Activated CD4-positive, alpha-beta T cell treated with anti-CD3 and anti-CD28 coated beads, Interleukin-2, amount 50 U/mL, for 24 hours (primary cell): ENCODE results near the gene INSL4.

Source experiments
- DNase-seq, 2 donors: peaks; one replicate each; pipeline ENCODE4 v3.0.0-alpha.2; 2020; ENCODE audit warnings: low read depth in 1 of 2, low spot score in 1 of 2

Gene INSL4

DNA sequence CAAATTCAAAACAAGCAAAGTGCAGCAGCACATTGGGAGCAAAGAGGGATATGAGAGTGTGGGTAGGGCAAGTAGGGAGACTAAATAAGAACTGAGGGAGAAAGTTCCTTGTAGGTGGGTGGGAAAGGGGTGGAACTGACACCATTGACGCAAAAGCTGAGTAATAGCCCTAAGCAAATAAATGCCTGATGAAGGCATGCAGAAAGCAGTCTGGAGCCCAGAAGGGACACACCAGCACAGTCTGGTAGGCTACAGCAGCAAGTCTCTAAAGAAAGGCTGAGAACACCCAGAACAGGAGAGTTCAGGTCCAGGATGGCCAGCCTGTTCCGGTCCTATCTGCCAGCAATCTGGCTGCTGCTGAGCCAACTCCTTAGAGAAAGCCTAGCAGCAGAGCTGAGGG is at the start of gene INSL4:
INSL4 (plus strand) TSS at position 208 of the 400 bp plus-strand sequence; CDS start at position 313, 105 bp downstream.
- DNase-seq, result no peak

DNA sequence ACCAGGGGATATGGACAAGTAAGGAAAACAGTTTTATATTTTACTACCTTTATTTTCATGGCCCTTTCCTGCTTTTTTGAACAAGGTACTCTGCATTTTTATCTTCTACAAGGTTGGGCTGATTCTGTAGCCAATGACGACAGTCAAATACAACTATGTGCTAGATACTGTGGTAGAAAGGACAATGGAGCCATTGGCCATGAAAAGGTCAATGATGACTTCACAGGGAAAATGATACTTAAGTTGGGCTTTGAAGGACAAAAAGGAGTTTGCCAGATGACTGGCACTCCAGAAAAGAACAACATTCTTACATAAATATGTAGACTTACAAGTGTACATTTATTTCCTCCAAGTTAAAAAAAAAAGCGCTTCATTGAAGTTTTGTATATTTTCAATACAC is 46.4 kb upstream of the INSL4 start:
- no peak for DNase-seq

DNA sequence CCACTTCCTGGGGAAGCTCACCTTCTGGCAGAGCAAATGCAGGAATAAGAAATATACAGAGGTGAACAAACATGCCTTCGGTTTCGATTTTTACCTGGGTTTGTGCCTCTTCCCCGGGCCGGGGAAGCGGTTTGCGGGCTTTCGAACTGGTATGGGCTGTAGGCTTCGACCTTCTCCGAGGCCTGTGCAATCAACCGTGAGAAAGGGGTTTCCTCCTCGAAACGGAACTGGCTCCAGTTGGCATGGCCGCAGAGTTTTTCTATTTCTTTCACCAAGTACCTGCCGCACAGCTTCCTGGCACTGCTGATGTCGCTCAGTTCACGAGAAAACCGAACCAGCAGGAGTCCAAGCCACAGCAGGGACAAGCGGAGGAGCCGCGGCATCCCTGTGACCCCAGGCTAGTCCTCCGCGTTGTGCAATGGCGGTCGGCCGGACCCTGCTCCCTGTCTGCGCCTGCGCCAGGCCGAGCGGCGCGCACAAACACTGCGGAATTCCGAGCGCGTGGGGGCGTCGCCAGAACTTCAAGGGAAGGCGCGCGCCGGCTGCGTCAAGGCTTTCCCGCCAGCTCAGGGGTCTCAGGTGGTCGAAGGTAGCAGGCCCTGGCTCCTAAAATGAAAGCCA is 45.9 kb upstream of the INSL4 start, which contains the start of gene INSL6:
INSL6 (minus strand) TSS at position 420 of the 621 bp plus-strand sequence; CDS start at position 383, 37 bp downstream.
- DNase-seq, result no peak

DNA sequence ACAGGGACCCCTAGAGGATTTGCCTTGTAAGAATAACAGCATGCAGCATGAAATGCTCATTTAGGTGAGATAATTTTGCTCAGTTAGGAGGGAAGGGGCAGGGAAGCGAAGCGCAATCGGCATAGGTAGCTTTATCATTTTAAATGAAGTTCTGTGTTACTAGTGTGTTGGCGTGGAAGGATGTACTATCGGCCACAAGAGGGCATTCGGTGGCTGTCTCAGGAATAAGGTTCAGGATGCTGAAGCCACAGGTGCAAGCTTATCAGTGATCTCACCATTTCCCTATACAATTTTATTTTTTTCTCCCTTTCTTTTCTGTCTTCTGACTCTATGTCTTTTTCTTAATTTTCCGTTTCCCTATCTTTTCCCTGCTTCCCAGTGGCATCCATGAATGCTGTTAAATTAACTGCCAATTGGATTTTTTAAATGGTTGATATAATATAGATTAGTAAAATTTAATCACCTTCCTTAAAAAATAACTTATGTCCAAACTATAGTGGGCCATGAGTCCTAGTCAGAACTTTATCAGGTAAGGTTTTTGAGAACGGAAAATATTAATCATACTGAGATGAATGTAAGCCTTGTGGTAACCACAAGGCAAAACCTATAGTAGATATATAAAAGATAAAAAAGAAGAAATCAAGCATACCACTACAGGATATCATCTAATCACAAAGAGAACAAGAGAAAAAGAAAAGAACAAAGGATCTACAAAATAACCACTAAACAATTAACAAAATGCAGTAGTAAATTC is 44.6 kb upstream of the INSL4 start:
- peak; percentile 13 to 55 for DNase-seq

DNA sequence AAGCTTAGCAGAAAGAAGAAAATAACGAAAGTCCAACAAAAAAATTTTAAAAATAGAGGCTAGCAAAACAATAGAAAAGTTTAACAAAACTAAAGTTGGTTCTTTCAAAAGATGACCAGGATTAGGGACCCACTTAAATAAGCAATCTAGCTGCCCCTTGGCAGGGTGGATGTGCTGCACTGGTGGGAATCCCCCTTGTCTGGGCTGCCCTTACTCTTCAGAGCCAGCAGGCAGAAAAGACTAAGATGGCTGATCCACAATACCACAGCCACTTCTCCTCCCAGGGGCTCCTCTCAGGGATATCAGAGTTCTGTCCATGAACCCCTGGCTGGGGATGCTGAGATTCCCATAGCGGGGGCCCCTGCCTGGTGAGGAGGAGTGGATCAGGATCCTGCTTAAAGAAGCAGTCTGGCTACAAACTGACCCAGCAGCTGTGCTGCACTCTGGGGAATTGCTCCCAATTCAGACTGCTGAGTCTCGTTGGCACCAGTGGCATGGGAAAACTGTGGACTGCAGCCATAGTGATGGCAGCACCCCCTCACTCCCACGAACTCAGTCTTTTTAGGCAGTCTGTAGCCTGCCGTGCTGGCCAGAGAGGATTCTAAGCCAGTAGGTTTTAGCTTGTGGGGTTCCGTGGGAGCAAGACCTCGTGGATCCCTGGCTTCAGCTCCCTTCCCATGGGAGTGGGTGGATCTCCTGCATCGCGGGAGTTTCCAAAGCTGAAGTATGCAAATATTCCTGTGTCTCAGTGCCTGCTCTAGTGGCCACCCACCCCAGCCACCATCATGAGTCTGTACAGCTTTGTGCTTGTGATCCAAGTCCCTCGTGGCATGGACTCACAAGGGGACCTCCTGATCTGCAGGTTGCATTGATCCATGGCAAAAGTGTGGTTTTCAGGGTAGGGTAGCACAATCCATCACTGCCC is 42.9 kb upstream of the INSL4 start:
- DNase-seq, result no peak

DNA sequence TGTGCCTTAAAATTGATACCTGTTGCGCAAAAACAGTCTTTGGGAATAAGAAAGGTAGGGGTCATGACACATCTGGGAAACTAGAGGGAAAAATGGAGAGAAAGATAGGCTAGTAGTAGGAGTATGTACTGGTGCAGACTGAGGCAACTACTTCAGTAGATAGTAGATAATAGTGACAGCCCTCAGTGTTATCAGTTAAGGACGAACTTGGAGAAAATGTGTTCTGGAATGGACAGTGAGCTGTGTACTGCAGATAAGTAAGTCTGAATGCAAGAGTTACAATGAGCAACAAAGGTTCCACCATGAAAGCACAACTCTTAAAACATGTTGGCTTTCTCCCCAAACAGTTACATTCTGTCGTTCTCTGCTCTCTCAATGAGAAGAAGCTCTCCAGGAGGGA is 39.2 kb upstream of the INSL4 start:
- DNase-seq, result no peak

DNA sequence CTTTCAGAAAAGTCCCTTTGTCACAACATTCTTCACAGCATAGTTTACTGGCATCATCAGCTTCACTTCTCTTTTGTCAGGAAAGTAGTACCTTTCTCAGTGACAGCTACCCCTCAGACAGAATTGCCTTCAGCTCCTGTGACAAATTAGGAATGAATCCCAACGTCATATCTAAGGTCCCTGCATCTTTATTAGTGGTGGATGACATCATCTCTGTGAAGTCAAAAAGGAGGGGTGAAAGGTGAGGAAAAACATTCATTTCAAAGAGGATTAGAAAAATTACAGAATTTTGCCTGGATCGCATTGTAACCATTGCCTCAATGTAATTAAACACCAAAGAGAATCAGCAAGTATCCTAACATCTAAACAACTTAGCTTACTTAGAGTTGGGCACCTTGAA is 37.9 kb upstream of the INSL4 start:
- DNase-seq, result no peak

DNA sequence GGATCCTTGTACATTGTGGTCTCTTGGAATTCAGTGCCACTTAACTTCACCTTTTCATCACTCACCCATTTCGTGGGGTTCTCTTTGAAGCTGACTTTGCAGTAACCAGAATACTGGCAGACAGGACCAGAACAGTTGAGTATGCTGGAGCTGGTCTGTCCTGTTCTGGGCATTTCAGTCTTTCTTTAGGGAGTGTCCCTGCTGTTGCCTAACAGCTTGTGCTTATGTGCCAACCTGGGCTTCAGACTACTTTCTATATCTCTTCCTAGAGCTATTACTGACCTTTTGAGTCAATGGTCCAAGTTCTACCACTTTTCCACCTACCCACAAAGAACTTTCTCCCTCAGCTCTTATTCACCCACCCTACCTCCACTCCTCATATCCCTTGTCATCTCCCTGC is 35.8 kb upstream of the INSL4 start:
- DNase-seq, result no peak

DNA sequence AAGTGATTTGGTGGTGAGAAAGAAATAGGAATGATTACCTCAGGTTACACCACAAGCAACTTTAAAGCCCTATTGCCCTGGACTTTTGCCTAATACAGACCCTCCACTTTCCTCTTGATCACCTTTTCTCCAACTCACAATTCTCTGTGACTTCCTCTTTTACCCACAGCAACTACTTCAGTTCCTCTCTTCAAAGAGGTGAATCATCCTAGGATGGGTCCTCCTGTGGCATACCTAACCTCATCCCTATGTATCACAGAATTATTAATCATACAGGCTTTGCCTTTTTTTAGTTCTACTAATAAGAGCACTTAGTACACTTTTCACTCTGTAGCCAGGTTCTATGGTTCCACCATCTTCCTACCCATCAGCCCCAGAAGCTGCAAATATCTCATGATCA is 26.1 kb upstream of the INSL4 start:
- no peak for DNase-seq

DNA sequence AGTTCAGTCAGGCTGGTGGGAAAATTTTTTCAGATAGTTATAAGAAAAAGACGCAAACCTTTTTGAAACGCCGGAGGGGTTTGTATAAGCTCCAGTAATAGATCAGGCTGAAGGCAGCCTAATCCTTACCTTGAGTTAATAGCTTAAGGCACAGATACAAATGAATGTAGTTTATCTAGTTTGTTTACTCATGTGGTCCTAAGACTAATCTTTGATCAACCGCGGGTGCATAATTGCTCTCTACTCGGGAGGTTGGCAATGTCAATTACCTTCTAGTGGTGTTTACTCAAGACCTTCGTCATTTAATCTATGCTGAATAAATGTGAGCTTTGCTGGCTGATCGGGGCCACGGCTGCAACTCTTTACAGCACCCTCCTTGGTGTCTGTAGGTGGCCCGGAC is 665 bp upstream of the INSL4 start:
- no peak for DNase-seq

DNA sequence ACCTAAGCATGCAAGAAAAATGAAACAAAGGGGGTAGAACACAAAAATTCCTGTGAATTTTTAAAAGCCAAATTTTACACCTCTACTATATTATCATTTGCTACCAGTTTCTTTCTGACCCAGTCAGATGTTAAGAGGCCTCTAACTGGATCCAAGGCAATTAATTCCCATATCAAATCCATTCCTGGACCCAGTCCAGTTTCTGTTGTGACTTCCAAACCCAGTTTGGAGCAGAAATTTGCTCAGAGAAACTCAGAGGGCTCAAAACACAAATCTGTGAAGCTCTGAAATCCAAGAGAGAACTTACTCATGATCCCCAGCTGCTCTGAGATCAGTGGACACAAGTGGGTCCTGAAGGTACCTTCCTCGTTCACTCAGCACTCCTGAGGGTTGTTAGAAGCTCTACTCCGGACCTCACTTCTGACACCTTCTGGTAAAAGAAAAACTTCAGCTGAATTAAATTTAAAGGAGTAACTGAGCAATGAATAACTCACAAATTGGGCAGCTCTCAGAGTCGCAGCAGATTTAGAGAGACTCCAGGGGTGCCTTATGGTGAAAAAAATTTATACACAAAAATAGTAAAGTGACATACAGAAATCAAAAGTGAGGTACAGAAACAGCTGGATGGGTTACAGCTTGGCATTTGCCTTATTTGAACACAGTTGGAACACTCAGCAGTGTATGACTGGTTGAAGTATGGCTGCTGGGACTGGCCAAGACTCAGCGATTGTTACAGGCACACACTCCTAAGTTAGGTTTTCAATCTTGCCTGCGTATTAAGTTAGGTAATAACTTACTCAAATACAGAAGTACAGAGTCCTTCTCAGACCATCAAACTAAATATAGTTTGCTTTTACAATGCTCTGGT is 32.4 kb downstream of the INSL4 start:
- DNase-seq, result no peak

DNA sequence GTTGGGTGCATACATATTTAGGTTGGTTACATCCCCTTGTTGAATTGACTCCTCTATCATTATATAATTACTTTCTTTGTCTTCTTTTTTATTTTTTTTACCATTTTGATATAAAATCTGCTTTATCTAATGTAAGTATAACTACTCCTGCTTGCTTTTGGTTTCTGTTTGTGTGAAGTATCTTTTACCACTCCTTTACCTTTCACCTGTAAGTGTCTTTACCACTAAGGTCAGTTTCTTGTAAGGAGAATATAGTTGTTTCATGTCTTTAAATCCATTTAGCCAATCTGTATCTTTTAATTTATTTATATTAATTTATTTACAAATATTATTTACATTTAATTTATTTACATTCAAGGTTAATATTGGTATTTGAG is 33.0 kb downstream of the INSL4 start:
- no peak for DNase-seq

DNA sequence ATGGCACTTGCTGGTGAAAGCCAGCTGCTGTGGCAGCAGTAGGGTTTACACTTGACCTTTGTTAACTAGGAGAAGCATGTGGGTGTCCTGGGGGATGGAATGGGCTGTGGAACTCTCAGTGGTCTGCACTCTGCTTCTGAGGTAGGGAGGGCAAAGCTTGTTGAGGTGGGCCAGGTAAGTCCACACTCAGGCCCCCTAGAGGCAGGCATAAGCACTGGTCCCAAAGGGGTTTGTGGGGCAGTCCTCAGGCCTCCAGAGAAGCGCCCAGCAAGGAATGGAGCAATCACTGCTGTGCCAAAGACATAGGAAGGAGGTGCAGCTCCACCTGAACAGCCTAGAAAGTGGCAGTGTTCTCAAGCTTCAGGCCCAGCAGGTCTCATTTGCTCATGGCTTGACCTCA is 34.7 kb downstream of the INSL4 start:
- DNase-seq, result no peak

DNA sequence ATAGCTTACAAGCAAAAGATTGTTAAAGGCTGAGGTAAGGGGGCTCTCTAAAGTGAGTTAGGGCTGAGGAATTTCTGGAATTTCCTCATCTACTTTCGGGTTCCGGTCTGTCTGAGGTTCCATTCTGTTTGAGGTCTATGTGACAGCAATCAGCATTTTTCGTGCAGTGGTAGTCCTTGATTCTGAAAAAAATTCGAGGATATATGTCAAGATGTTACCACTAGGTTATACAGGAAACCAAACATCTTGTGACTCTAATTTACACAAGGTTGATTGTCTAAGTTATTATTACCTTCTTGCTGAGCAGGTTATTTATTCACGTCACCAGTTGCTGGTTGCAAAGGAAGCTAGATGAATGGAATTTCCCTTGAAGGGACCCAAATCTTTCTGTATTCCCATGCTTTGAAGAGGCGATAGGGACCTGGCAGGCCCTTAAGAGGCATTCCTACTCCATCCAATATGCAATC is 38.1 kb downstream of the INSL4 start:
- DNase-seq, result no peak

DNA sequence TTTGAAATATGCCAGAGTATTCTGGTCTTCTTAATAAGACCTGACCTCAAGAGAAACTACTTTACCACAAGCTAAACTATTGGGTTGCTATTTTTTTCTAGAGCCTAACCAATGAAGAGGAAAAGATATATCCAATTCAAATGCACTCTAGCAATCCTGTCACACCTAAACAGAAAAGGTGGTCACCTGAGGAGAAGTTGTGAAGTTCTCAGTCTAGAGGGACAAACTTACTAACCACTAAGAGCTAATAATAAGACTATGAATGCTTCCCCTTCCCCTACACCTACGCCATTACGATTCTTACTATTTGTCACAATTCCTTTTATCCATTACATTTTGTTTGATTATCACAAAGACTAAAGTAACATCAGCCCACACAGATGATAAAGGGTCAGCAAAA is 43.6 kb downstream of the INSL4 start:
- no peak for DNase-seq

DNA sequence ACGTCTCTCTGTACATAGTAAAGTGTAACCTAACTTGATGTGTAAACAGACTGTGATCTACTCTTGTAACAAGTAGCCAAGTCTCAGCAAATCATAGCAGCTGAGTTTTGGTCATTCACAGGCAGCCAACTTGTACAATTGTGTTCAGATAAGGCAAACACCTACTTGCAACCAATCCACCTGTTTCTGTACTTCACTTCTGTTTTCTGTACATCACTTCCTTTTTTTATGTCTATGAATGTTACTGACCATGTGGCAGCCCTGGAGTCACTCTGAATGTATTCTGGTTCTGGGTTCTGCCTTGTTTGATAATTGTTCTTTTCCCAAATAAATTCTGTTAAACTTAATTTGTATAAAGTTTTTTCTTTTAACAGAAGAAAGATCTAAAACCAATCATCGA is 47.3 kb downstream of the INSL4 start:
- DNase-seq, result no peak
